ENCODE results near the gene PRRC2A. TPM values are rescaled to one million over a fixed set of nuclear protein-coding genes. Genes with fewer than 3 reads are reported as not detected.

PRRC2A gene
- polyA plus RNA-seq, 2 of the 4 experiments (the other 2 are of a cell fraction) = 28.0 to 61.1 TPM

DNA sequence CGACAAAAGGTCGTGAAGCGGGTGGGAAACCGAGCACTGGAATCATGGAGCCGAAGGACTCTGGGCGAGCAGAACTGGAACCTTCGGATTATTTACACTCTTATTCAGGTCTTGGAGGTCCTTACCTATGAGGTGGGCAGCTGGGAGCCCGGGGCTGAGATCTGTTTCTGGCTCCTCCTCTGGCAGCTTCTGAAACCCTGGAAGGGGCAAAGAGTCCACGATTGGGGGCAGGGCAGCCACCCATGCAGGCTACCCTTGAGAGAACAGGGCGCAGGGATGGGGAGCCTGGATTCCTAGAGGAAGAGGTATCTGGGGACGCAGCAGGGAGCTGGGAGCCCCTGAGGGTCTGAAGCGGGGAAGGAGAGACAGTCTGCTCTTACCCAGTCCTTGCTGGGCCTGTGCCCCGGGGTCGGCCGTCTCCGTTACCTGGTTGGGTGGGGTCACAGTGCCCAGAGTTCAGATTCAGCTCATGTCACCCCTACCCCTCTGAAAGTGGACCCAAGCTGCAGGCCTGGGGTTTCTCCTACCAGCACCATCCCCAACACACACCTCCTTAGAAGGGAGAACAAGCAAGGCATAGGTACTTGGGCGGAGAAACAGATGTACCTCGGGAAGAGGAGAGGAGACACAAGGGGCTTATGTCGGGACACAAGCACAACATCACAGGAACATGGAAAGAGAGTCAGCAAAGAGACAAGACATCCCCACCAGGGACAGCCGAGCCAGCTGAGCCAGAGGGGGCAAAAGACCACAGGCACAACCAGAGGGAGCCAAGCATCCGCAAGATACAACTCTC is 38.9 kb upstream of the PRRC2A start:
- peak; percentile 20 to 46; a peak in 4 of 6 replicates for ATAC-seq
- Histone ChIP-seq H3K4me3 (peak overlapping the region; percentile 63), H3K9me3 (no peaks in the 10 kb centered on the region), H3K4me2 (peak overlapping the region; percentile 86), H3K4me1 (peaks cover 6% of the 10 kb centered on the region; the same call in 1 of the 3 replicates), H3K27ac (peak overlapping the region; percentile 73 to 94)
- POLR2A ChIA-PET = interaction anchor here (0.8 kb wide), 1 partner anchor 17 kb away, joined by 4 read pairs; no protein-coding TSS in a partner anchor
- CTCF ChIA-PET = interaction anchor here (0.9 to 18.3 kb wide), 11 partner anchors 12 to 90 kb away, joined by 3 to 338 read pairs (median 10); partner anchors contain the start of genes ATP6V1G2, LTA, NCR3 and NFKBIL1
- no peak for FAIRE-seq
- DNase-seq (ENCODE audit: low read depth in 1 of 2, low spot score in 1 of 2) = no peak
- 41% methylated on average over 19 of the region's 21 CpGs for WGBS (ENCODE audit: missing lambda C conversion rate)
- no peak for TF ChIP-seq HOXB13 (CRISPR knock-in tag; IDR thresholded peaks at IDR 0.05; ENCODE audit: low read depth)

DNA sequence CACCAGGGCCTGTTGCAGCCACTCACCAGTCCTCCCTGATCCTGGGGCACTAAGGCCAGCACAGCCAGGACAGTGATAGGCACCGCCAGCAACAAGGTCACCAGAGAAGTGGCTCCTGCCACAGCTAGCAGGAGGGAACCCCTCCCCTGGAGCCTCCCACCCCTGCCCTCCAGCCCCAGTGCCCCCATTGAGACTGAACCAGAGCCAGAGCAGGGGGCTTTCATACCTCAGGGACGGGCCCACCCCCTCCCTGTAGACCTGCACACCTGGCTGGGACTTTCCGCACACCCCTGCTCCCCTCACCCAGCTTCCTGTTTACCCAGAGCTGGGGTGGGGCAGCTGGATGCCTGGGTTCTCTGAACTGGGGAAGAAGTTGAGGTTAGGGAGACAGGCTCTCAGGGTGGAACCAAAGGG is 38.3 kb upstream of the PRRC2A start, which contains the start of gene LTB:
TSS of gene LTB (minus strand) at position 195 of the 414 bp plus-strand sequence. CDS start at position 188, 7 bp downstream.
- Histone ChIP-seq H3K27ac (peak within 1 kb of the TSS; percentile 73 to 94), H3K4me3 (peak within 1 kb of the TSS; percentile 63), H3K4me1 (peaks cover 6% of the 10 kb centered on the region; the same call in 1 of the 3 replicates), H3K9me3 (no peaks in the 10 kb centered on the region), H3K4me2 (peak within 1 kb of the TSS; percentile 86)
- no peak for DNase-seq (ENCODE audit: low read depth in 1 of 2, low spot score in 1 of 2)
- ChIA-PET POLR2A (no interaction called here), CTCF (interaction anchor here (0.9 to 18.3 kb wide), 7 partner anchors 12 to 35 kb away, joined by 3 to 338 read pairs (median 30); partner anchors contain the start of genes ATP6V1G2, LTA, NCR3 and NFKBIL1)
- WGBS (ENCODE audit: missing lambda C conversion rate) = no CpG with 5 or more reads among the region's 3 CpGs
- no peak for ATAC-seq
- TF ChIP-seq, protein P1, sequence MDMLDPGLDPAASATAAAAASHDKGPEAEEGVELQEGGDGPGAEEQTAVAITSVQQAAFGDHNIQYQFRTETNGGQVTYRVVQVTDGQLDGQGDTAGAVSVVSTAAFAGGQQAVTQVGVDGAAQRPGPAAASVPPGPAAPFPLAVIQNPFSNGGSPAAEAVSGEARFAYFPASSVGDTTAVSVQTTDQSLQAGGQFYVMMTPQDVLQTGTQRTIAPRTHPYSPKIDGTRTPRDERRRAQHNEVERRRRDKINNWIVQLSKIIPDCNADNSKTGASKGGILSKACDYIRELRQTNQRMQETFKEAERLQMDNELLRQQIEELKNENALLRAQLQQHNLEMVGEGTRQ (IDR thresholded peaks at IDR 0.05) = no peak
- TF ChIP-seq KDM1A (IDR thresholded peaks at IDR 0.05; ENCODE audit: low read depth) = no peak
- no peak for FAIRE-seq

DNA sequence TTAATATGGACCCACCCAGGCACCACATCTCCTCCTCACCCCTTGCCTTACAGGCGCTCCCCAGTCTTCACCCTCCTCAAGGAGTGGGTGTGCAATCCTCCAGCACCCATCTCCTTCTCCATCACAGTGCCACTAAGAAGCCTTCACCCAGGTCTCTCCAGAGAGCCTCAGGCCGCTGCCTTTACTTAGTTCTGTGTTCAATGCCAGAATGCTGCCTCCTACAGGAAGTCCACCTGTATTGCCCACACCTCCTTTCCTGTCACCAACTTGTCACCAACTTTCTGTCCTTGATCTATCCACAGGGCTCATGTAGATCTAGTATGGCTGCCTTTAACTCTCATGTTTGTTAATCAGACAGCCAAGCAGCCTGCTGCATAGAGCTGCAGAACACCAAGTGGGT is 35.0 kb upstream of the PRRC2A start:
- DNase-seq (ENCODE audit: low read depth in 1 of 2, low spot score in 1 of 2) = peak in 1 of 2 experiments; percentile 36
- ChIA-PET CTCF (interaction anchor here (0.7 to 18.3 kb wide), 7 partner anchors 9 to 92 kb away, joined by 3 to 338 read pairs (median 6); partner anchors contain the start of genes ATP6V1G2, NCR3, NFKBIL1 and TNF), POLR2A (no interaction called here)
- WGBS (ENCODE audit: missing lambda C conversion rate) = 53% methylated on average over 2 of the region's 2 CpGs
- 0 out of 6 replicates have a peak, but pooled peaks of 1 of the 2 experiments have one; percentile 8 for ATAC-seq
- no peak overlapping the region for H3K4me2 ChIP-seq
- no peak overlapping the region for H3K4me3 ChIP-seq
- no peak for FAIRE-seq
- H3K27ac ChIP-seq = no peak overlapping the region
- no peak for TF ChIP-seq CEBPB (IDR thresholded peaks at IDR 0.05)
- TF ChIP-seq ZFP36 (IDR thresholded peaks at IDR 0.05; ENCODE audit: borderline replicate concordance, partially characterized antibody) = peak; percentile 76
- TF ChIP-seq PHF8 (IDR thresholded peaks at IDR 0.05; ENCODE audit: borderline replicate concordance, low read depth) = no peak
- no peak for TF ChIP-seq CBX8 (IDR thresholded peaks at IDR 0.05)
- TF ChIP-seq, protein P2, sequence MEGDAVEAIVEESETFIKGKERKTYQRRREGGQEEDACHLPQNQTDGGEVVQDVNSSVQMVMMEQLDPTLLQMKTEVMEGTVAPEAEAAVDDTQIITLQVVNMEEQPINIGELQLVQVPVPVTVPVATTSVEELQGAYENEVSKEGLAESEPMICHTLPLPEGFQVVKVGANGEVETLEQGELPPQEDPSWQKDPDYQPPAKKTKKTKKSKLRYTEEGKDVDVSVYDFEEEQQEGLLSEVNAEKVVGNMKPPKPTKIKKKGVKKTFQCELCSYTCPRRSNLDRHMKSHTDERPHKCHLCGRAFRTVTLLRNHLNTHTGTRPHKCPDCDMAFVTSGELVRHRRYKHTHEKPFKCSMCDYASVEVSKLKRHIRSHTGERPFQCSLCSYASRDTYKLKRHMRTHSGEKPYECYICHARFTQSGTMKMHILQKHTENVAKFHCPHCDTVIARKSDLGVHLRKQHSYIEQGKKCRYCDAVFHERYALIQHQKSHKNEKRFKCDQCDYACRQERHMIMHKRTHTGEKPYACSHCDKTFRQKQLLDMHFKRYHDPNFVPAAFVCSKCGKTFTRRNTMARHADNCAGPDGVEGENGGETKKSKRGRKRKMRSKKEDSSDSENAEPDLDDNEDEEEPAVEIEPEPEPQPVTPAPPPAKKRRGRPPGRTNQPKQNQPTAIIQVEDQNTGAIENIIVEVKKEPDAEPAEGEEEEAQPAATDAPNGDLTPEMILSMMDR (IDR thresholded peaks at IDR 0.05) = peak; percentile 23; the same call in 2 of the 3 replicates
- H3K4me1 ChIP-seq = peaks cover 6% of the 10 kb centered on the region; the same call in 1 of the 3 replicates
- H3K9me3 ChIP-seq = no peaks in the 10 kb centered on the region

DNA sequence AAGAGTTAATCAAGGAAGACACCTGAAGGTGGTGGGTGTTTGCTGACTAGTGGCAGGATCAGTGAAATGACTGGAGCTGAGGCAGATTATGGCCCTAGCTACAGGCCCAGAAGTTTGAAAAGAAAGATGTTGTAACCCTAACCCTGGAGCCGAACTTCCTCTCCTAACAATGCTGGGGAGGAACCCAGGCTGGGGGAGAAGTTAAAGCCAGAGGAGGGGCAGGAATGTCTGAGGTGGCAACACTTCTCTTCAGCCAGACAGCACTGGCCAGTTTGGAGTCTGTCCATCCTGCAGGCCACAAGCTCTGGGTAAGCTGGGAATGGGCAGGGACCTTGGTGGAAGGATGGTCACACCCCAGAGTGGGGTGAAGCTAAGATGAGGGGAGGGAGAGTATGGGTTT is 34.5 kb upstream of the PRRC2A start, which contains the start of gene LST1:
TSS of gene LST1 (plus strand) at position 270 of the 400 bp plus-strand sequence. CDS start 1,023 bp downstream, outside the sequence.
- no peak within 1 kb of the TSS for H3K4me3 ChIP-seq
- CTCF ChIA-PET = interaction anchor here (0.7 to 18.3 kb wide), 6 partner anchors 8 to 93 kb away, joined by 3 to 338 read pairs (median 6); partner anchors contain the start of genes ATP6V1G2, NCR3 and NFKBIL1
- H3K4me2 ChIP-seq = no peak within 1 kb of the TSS
- H3K9me3 ChIP-seq = no peaks in the 10 kb centered on the region
- no peak within 1 kb of the TSS for H3K27ac ChIP-seq
- FAIRE-seq (no peak), ATAC-seq (no peak), DNase-seq (ENCODE audit: low read depth in 1 of 2, low spot score in 1 of 2) (no peak)
- no peak for TF ChIP-seq FOXS1 (CRISPR knock-in tag; IDR thresholded peaks at IDR 0.05)
- TF ChIP-seq CEBPB (IDR thresholded peaks at IDR 0.05) = no peak
- WGBS (ENCODE audit: missing lambda C conversion rate) = 69% methylated on average over 1 of the region's 1 CpG
- POLR2A ChIA-PET = no interaction called here
- H3K4me1 ChIP-seq = peaks cover 6% of the 10 kb centered on the region; the same call in 1 of the 3 replicates
